Activated T-helper 17 cell treated with anti-CD3 and anti-CD28 coated beads, Interleukin-2, amount 50 U/mL, for 72 hours (primary cell): ENCODE data around the gene ZFP36L2. TPM values are rescaled to one million over a fixed set of nuclear protein-coding genes. Genes with fewer than 3 reads are reported as not detected.

Experiments used
- ATAC-seq: fragments of 150-1000 bp; cut with Tn5 transposase; replicated peaks from 2 replicates; pipeline ENCODE4 v1.10.0; 2021; ENCODE audit warnings: mild to moderate bottlenecking, moderate library complexity
- H3K27ac Mint-ChIP-seq: one replicate; pipeline ENCODE4 v1.8.0; 2022; ENCODE audit warnings: mixed read lengths
- H3K27me3 Mint-ChIP-seq: one replicate; pipeline ENCODE4 v1.8.0; 2022; ENCODE audit warnings: mixed read lengths
- H3K36me3 Mint-ChIP-seq: one replicate; pipeline ENCODE4 v1.8.0; 2022; ENCODE audit warnings: low read depth, mild to moderate bottlenecking, mixed read lengths
- H3K4me1 Mint-ChIP-seq: one replicate; pipeline ENCODE4 v1.8.0; 2022; ENCODE audit warnings: mixed read lengths
- H3K4me3 Mint-ChIP-seq: one replicate; pipeline ENCODE4 v1.8.0; 2022; ENCODE audit warnings: mild to moderate bottlenecking, mixed read lengths
- H3K9me3 Mint-ChIP-seq: one replicate; pipeline ENCODE4 v1.8.0; 2022; ENCODE audit warnings: mixed read lengths
- total RNA-seq, 2 donors: library from RNA; stranded (reverse); gene quantifications; one replicate each; pipeline ENCODE4 v1.2.3, GENCODE V29; 2022

ZFP36L2 gene
- total RNA-seq, 2 donors from 2014 or later = 57.8 to 185 TPM

- no peak for ATAC-seq
- Mint-ChIP-seq H3K4me3 (no peak overlapping the region), H3K36me3 (peaks cover 11% of the 10 kb centered on the region), H3K27ac (no peak overlapping the region), H3K27me3 (no peaks in the 10 kb centered on the region), H3K4me1 (no peaks in the 10 kb centered on the region), H3K9me3 (no peaks in the 10 kb centered on the region)
These were observed 35.8 kb upstream of the ZFP36L2 start for GRCh38 chr2:43262239-43262638.

- Mint-ChIP-seq H3K36me3 (peaks cover 14% of the 10 kb centered on the region), H3K4me3 (no peak overlapping the region), H3K27me3 (no peaks in the 10 kb centered on the region), H3K4me1 (no peaks in the 10 kb centered on the region), H3K9me3 (no peaks in the 10 kb centered on the region), H3K27ac (no peak overlapping the region)
- no peak for ATAC-seq
These were observed 33.1 kb upstream of the ZFP36L2 start for GRCh38 chr2:43259512-43259911.

GRCh38 chr2:43258547-43259156, 32.2 kb upstream of the ZFP36L2 start:
- ATAC-seq = no peak
- Mint-ChIP-seq H3K4me1 (no peaks in the 10 kb centered on the region), H3K36me3 (peaks cover 5% of the 10 kb centered on the region), H3K9me3 (no peaks in the 10 kb centered on the region), H3K27me3 (no peaks in the 10 kb centered on the region), H3K27ac (no peak overlapping the region), H3K4me3 (no peak overlapping the region)

- Mint-ChIP-seq H3K9me3 (no peaks in the 10 kb centered on the region), H3K4me1 (no peaks in the 10 kb centered on the region), H3K36me3 (peaks cover 5% of the 10 kb centered on the region), H3K4me3 (no peak overlapping the region), H3K27ac (no peak overlapping the region), H3K27me3 (no peaks in the 10 kb centered on the region)
- ATAC-seq = no peak
These were observed 29.0 kb upstream of the ZFP36L2 start for GRCh38 chr2:43255296-43255910.

- Mint-ChIP-seq H3K9me3 (no peaks in the 10 kb centered on the region), H3K27ac (peak overlapping the region; percentile 51), H3K4me3 (no peak overlapping the region), H3K4me1 (no peaks in the 10 kb centered on the region), H3K27me3 (no peaks in the 10 kb centered on the region), H3K36me3 (peaks cover 5% of the 10 kb centered on the region)
- ATAC-seq = no peak
These were observed 27.9 kb upstream of the ZFP36L2 start for GRCh38 chr2:43254331-43254730.

- Mint-ChIP-seq H3K27ac (no peak overlapping the region), H3K9me3 (no peaks in the 10 kb centered on the region)
- no peak for ATAC-seq
These were observed 24.8 kb upstream of the ZFP36L2 start for GRCh38 chr2:43251171-43251731.

GRCh38 chr2:43250015-43250414, 23.6 kb upstream of the ZFP36L2 start:
- H3K27me3 Mint-ChIP-seq = no peaks in the 10 kb centered on the region
- H3K9me3 Mint-ChIP-seq = no peaks in the 10 kb centered on the region
- H3K4me1 Mint-ChIP-seq = no peaks in the 10 kb centered on the region
- no peak for ATAC-seq
- no peak overlapping the region for H3K27ac Mint-ChIP-seq
- no peak overlapping the region for H3K4me3 Mint-ChIP-seq
- peaks cover under 1% of the 10 kb centered on the region for H3K36me3 Mint-ChIP-seq

More at GRCh38 chr2:43251171-43251731, 24.8 kb upstream of the ZFP36L2 start:
- H3K36me3 Mint-ChIP-seq = no peaks in the 10 kb centered on the region
- no peak overlapping the region for H3K4me3 Mint-ChIP-seq
- H3K4me1 Mint-ChIP-seq = no peaks in the 10 kb centered on the region
- no peaks in the 10 kb centered on the region for H3K27me3 Mint-ChIP-seq

- Mint-ChIP-seq H3K27ac (peak overlapping the region; percentile 32), H3K4me3 (no peak overlapping the region), H3K9me3 (no peaks in the 10 kb centered on the region), H3K36me3 (peaks cover 6% of the 10 kb centered on the region), H3K4me1 (no peaks in the 10 kb centered on the region), H3K27me3 (no peaks in the 10 kb centered on the region)
- ATAC-seq = no peak
These were observed 22.2 kb upstream of the ZFP36L2 start for GRCh38 chr2:43248621-43249020.

GRCh38 chr2:43246641-43247040, 20.2 kb upstream of the ZFP36L2 start:
- H3K9me3 Mint-ChIP-seq = no peaks in the 10 kb centered on the region
- H3K4me1 Mint-ChIP-seq = no peaks in the 10 kb centered on the region
- H3K36me3 Mint-ChIP-seq = peaks cover 6% of the 10 kb centered on the region
- no peak overlapping the region for H3K4me3 Mint-ChIP-seq
- H3K27me3 Mint-ChIP-seq = no peaks in the 10 kb centered on the region
- no peak overlapping the region for H3K27ac Mint-ChIP-seq
- ATAC-seq = no peak

GRCh38 chr2:43241558-43241957, 15.2 kb upstream of the ZFP36L2 start:
- no peak for ATAC-seq
- H3K9me3 Mint-ChIP-seq = no peaks in the 10 kb centered on the region
- H3K36me3 Mint-ChIP-seq = peaks cover 6% of the 10 kb centered on the region
- peak overlapping the region; percentile 73 for H3K27ac Mint-ChIP-seq
- H3K27me3 Mint-ChIP-seq = no peaks in the 10 kb centered on the region
- no peak overlapping the region for H3K4me3 Mint-ChIP-seq
- peaks cover 7% of the 10 kb centered on the region for H3K4me1 Mint-ChIP-seq

- Mint-ChIP-seq H3K4me3 (no peak overlapping the region), H3K4me1 (peaks cover 7% of the 10 kb centered on the region), H3K27ac (peak overlapping the region; percentile 38), H3K36me3 (peaks cover 6% of the 10 kb centered on the region), H3K9me3 (no peaks in the 10 kb centered on the region), H3K27me3 (no peaks in the 10 kb centered on the region)
- no peak for ATAC-seq
These were observed 14.4 kb upstream of the ZFP36L2 start for GRCh38 chr2:43240766-43241150.

GRCh38 chr2:43239981-43240765, 13.8 kb upstream of the ZFP36L2 start:
- no peaks in the 10 kb centered on the region for H3K27me3 Mint-ChIP-seq
- no peaks in the 10 kb centered on the region for H3K9me3 Mint-ChIP-seq
- peaks cover 7% of the 10 kb centered on the region for H3K4me1 Mint-ChIP-seq
- no peak overlapping the region for H3K4me3 Mint-ChIP-seq
- peak overlapping the region; percentile 38 for H3K27ac Mint-ChIP-seq
- no peak for ATAC-seq
- H3K36me3 Mint-ChIP-seq = peaks cover 6% of the 10 kb centered on the region

GRCh38 chr2:43238813-43239212, 12.4 kb upstream of the ZFP36L2 start:
- no peak for ATAC-seq
- peaks cover 7% of the 10 kb centered on the region for H3K4me1 Mint-ChIP-seq
- no peaks in the 10 kb centered on the region for H3K9me3 Mint-ChIP-seq

GRCh38 chr2:43238176-43238575, 11.8 kb upstream of the ZFP36L2 start:
- peak overlapping the region; percentile 9 for H3K4me3 Mint-ChIP-seq
- H3K27me3 Mint-ChIP-seq = no peaks in the 10 kb centered on the region
- H3K9me3 Mint-ChIP-seq = no peaks in the 10 kb centered on the region
- peaks cover 7% of the 10 kb centered on the region for H3K4me1 Mint-ChIP-seq
- ATAC-seq = no peak
- H3K36me3 Mint-ChIP-seq = no peaks in the 10 kb centered on the region
- peak overlapping the region; percentile 75 for H3K27ac Mint-ChIP-seq

More at GRCh38 chr2:43238813-43239212, 12.4 kb upstream of the ZFP36L2 start:
- H3K27ac Mint-ChIP-seq = peak overlapping the region; percentile 75
- H3K36me3 Mint-ChIP-seq = no peaks in the 10 kb centered on the region
- H3K4me3 Mint-ChIP-seq = no peak overlapping the region
- H3K27me3 Mint-ChIP-seq = no peaks in the 10 kb centered on the region
